ENCODE results near the gene GAS5. TPM values are rescaled to one million over a fixed set of nuclear protein-coding genes. Genes with fewer than 3 reads are reported as not detected.

GAS5 gene
- total RNA-seq: 448 and 566 TPM in 2 replicates

DNA sequence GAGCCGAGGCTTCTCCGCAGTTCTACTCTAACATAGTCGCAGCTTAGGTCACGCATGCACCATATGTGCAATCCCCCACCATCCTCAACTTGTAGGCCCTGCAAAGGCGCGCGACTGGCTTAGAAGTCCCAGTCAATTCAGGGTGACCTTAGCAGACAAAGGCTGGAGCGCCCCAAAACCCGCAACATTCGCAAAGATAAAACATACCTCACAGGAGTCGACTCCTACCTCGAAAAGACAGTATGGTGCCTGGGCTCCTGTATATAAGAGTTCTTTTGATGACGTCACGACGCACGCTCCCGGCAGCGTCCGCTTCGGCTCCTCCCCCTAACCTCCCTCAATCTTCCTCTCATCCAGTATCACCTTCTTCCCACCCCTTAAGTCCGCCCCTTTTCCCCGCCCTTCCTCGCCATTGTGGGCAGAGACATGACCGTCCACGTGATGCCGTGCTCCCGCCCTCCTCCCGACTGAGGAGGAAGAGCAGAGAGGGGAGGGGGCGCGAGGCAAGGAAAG lies at the start of gene GAS5:
Gene GAS5 (minus strand): TSS at position 237 of the 513 bp plus-strand sequence.

DNA sequence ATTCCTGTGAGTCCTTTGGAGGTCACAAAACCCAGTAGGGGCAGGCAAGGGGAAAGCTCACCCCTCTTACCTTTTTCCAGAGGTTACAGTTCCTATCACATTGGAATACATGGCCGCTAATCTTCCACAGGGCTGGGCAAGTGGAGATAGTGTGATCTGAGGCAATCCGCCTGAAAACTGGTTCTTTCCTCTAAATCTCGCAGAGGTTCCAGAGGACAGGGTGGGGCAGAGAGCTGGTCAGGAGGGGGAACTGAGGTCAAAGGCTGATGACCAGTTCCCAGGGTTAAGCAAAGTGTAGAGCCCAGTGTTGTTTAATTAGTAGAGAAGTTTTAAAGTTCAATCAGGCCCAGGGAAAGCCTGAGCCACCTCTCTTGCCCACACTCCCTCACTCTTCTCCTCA lies 49.4 kb upstream of the GAS5 start, which contains the start of gene SERPINC1:
Gene SERPINC1 (minus strand): TSS at position 179 of the 400 bp plus-strand sequence. CDS start 68 bp downstream, at position 111.

DNA sequence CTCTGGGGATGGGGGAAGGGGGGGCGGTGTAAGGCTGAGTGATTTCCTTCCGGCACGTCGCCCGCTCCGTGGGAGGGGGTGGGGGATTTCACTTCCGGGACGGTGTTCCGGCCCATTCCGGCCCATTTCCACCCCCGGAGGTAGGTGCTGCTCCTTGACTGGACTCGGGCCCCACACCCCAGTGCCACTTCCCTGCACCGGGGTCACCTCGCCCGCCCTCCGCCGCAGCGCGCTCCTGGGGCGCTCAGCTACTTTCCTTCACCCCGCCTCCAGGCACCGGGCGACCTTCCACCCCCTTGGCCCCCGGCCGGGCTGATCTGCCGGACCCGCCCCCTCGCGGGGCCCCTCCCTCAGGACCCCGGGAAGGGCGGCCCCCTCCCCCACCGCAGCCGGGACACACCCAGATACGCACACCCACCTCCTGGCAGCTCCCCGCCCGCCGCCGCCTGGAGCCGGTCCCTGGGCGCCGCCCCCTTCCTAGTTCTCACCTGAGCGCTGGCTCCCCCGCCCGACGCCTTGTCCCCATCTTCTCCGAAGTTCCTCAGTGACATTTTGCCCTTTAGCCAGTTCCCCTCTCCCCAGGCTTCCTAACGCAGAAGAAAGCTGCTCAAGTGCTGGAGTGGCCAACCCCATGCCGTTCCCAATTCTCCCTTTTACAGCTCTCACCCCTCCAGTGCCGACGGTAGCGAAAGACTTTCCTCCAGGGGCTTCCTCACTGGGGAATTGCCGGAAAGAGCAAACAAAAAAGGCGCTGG lies 654 bp upstream of the GAS5 start, which contains the start of gene ZBTB37:
Gene ZBTB37 (plus strand): TSS at position 115 of the 755 bp plus-strand sequence. CDS start 1,846 bp downstream, outside the sequence.

DNA sequence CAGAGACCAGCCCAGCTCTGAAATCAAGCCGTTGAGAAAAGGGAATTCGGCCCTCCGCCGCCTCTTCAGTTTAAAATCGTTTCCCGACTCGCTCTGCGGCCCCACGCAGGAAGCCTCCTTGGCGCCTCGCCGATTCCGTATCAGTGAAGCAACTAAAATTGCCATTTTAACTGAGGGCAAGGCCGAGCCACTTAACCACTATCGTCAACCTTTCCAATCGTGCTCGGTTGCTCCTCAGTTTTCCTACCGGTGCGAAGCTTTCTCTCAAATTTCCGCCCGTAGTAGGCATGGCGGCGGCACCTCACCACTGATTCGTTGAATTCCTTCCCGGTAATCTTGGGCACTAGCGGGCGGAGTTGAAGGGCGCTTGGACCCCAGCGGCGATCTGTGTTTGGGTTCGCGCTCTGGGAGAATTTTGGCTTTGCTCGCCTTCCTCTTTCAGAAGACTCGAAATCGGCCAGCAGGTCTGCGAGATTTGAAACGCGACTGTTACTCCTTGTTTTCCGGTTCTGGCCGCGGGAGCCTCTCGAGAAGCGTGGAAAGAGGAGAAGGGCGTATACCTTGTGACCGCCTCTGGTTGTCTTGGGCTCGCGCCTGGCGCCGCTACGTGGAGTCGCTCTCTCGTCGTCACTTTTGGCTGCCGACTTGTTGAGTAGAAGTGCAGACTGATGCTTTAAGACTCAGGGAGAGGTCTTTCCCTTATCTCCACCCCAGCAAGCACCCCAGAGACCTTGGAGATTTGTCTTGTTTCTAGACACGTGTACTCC lies 43.3 kb downstream of the GAS5 start, which contains the start of the genes CENPL and DARS2:
Gene CENPL (minus strand): TSS at position 569 of the 767 bp plus-strand sequence. CDS start 13,584 bp downstream, outside the sequence.
Gene DARS2 (plus strand): TSS at position 359 of the 767 bp plus-strand sequence. CDS start 557 bp downstream, outside the sequence.

Other genes starting within 250 kb of the GAS5 start
- gene TEX50, start 232.7 kb downstream of the GAS5 start, total RNA-seq: not detected in 2 replicates
- gene ANKRD45, start 198.1 kb downstream of the GAS5 start, total RNA-seq: 0.14 TPM in 1 of 2 replicates, not detected in the other
- 31.6 and 31.7 TPM in 2 replicates for gene KLHL20, start 153.0 kb downstream of the GAS5 start, total RNA-seq
- gene DARS2, start 43.3 kb downstream of the GAS5 start, total RNA-seq: 9.5 and 12.0 TPM in 2 replicates
- 6.1 and 8.7 TPM in 2 replicates for gene CENPL, start 43.1 kb downstream of the GAS5 start, total RNA-seq
- 4.8 and 6.6 TPM in 2 replicates for gene ZBTB37, start 391 bp upstream of the GAS5 start, total RNA-seq
- gene SERPINC1, start 49.3 kb upstream of the GAS5 start, total RNA-seq: not detected in 2 replicates
- 12.9 and 15.3 TPM in 2 replicates for gene RC3H1, start 154.4 kb upstream of the GAS5 start, total RNA-seq

Measured in smooth muscle cell of bladder (primary cell).